ENCODE measurements around the gene TPX2. TPM values are rescaled to one million over a fixed set of nuclear protein-coding genes. Genes with fewer than 3 reads are reported as not detected.

Gene TPX2
- total RNA-seq, 1 donor, result 18.5 TPM

DNA sequence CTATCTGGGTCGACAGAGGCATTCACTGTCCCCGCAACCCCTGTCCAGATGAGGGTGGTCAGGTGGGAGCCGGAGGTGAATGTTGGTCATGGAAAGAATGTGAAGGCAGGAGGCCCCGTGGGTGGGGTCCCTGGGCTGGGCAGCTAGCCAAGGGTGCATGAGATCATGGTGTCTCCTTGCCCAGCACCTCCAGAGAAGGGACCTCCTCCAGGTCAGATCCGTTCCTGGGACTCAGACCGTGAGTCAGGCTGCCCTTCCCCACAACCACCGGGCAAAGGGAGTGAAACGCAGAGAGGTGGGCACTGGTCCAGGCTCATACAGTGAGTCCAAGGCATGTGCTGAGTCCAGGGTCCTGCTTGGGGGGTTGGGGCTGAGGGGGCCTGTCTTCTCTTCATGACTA lies 102.8 kb downstream of the TPX2 start:
- H3K27me3 ChIP-seq (ENCODE audit: insufficient read depth, low read length), result peaks cover 1% of the 10 kb centered on the region
- H3K79me2 ChIP-seq (ENCODE audit: insufficient read depth, low read length), result no peaks in the 10 kb centered on the region
- peaks cover 68% of the 10 kb centered on the region for H3K4me1 ChIP-seq (ENCODE audit: insufficient read depth, low read length)
- H3K4me3 ChIP-seq (ENCODE audit: insufficient read depth, low read length), result peak overlapping the region; percentile 46
- H3K27ac ChIP-seq (ENCODE audit: low read depth, low read length), result peak overlapping the region; percentile 93
- no peaks in the 10 kb centered on the region for H3K36me3 ChIP-seq (ENCODE audit: insufficient read depth, low read length)
- peak overlapping the region; percentile 74 for H3K4me2 ChIP-seq (ENCODE audit: insufficient read depth, low read length)
- no peaks in the 10 kb centered on the region for H3K9me3 ChIP-seq (ENCODE audit: low read depth, low read length)
- no peak overlapping the region for H2AFZ ChIP-seq (ENCODE audit: low read length)
- TF ChIP-seq, protein P1, sequence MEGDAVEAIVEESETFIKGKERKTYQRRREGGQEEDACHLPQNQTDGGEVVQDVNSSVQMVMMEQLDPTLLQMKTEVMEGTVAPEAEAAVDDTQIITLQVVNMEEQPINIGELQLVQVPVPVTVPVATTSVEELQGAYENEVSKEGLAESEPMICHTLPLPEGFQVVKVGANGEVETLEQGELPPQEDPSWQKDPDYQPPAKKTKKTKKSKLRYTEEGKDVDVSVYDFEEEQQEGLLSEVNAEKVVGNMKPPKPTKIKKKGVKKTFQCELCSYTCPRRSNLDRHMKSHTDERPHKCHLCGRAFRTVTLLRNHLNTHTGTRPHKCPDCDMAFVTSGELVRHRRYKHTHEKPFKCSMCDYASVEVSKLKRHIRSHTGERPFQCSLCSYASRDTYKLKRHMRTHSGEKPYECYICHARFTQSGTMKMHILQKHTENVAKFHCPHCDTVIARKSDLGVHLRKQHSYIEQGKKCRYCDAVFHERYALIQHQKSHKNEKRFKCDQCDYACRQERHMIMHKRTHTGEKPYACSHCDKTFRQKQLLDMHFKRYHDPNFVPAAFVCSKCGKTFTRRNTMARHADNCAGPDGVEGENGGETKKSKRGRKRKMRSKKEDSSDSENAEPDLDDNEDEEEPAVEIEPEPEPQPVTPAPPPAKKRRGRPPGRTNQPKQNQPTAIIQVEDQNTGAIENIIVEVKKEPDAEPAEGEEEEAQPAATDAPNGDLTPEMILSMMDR (IDR thresholded peaks at IDR 0.05; ENCODE audit: extremely low read depth, low read depth, low read length), result no peak
- peak; percentile 94 for DNase-seq (ENCODE audit: insufficient read length, low spot score, missing footprints)
- H4K20me1 ChIP-seq (ENCODE audit: insufficient read depth, low read length), result peaks cover 8% of the 10 kb centered on the region

GRCh38 chr20:31842471-31843157 lies 103.5 kb downstream of the TPX2 start:
- H2AFZ ChIP-seq (ENCODE audit: low read length), result no peak overlapping the region
- no peaks in the 10 kb centered on the region for H3K79me2 ChIP-seq (ENCODE audit: insufficient read depth, low read length)
- peak overlapping the region; percentile 74 for H3K4me2 ChIP-seq (ENCODE audit: insufficient read depth, low read length)
- no peaks in the 10 kb centered on the region for H3K9me3 ChIP-seq (ENCODE audit: low read depth, low read length)
- DNase-seq (ENCODE audit: insufficient read length, low spot score, missing footprints), result peak; percentile 97
- peak overlapping the region; percentile 46 for H3K4me3 ChIP-seq (ENCODE audit: insufficient read depth, low read length)
- peak overlapping the region; percentile 93 for H3K27ac ChIP-seq (ENCODE audit: low read depth, low read length)
- TF ChIP-seq, protein P1 (IDR thresholded peaks at IDR 0.05; ENCODE audit: extremely low read depth, low read depth, low read length), result no peak
- H3K27me3 ChIP-seq (ENCODE audit: insufficient read depth, low read length), result peaks cover 7% of the 10 kb centered on the region
- H3K36me3 ChIP-seq (ENCODE audit: insufficient read depth, low read length), result no peaks in the 10 kb centered on the region
- H3K4me1 ChIP-seq (ENCODE audit: insufficient read depth, low read length), result peaks cover 61% of the 10 kb centered on the region
- H4K20me1 ChIP-seq (ENCODE audit: insufficient read depth, low read length), result peaks cover 4% of the 10 kb centered on the region

- H3K79me2 ChIP-seq (ENCODE audit: insufficient read depth, low read length), result no peaks in the 10 kb centered on the region
- peak overlapping the region; percentile 74 for H3K4me2 ChIP-seq (ENCODE audit: insufficient read depth, low read length)
- no peaks in the 10 kb centered on the region for H3K9me3 ChIP-seq (ENCODE audit: low read depth, low read length)
- peaks cover 54% of the 10 kb centered on the region for H3K4me1 ChIP-seq (ENCODE audit: insufficient read depth, low read length)
- no peak overlapping the region for H2AFZ ChIP-seq (ENCODE audit: low read length)
- TF ChIP-seq, protein P1 (IDR thresholded peaks at IDR 0.05; ENCODE audit: extremely low read depth, low read depth, low read length), result no peak
- no peak overlapping the region for H3K4me3 ChIP-seq (ENCODE audit: insufficient read depth, low read length)
- DNase-seq (ENCODE audit: insufficient read length, low spot score, missing footprints), result no peak
- H3K27ac ChIP-seq (ENCODE audit: low read depth, low read length), result peak overlapping the region; percentile 93
- H4K20me1 ChIP-seq (ENCODE audit: insufficient read depth, low read length), result peaks cover 4% of the 10 kb centered on the region
- peaks cover 11% of the 10 kb centered on the region for H3K27me3 ChIP-seq (ENCODE audit: insufficient read depth, low read length)
- H3K36me3 ChIP-seq (ENCODE audit: insufficient read depth, low read length), result no peaks in the 10 kb centered on the region
Measured at GRCh38 chr20:31843288-31843687, 104.2 kb downstream of the TPX2 start.

DNA sequence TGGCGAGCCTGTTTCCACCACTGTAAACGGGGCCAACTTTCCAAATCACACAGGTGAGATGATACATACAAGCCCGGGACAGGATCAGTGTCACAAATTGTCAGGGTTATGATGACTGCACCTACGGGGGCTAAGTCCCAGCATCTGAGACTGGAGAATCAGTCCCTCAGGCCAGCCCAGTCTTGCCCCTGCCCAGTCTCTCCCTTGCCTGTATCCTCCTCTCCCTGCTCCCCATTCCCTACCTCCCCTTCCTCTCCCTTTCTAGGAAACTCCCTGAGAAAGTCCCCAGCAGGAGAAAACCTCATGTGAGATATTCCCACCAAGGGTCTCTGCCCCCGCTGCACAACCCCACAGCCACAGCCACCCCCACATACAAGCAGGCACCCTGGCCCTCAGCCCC lies 104.8 kb downstream of the TPX2 start:
- Histone ChIP-seq H2AFZ (ENCODE audit: low read length) (no peak overlapping the region), H3K4me2 (ENCODE audit: insufficient read depth, low read length) (peak overlapping the region; percentile 74), H3K4me1 (ENCODE audit: insufficient read depth, low read length) (peaks cover 48% of the 10 kb centered on the region), H3K4me3 (ENCODE audit: insufficient read depth, low read length) (no peak overlapping the region), H3K27me3 (ENCODE audit: insufficient read depth, low read length) (peaks cover 13% of the 10 kb centered on the region), H3K36me3 (ENCODE audit: insufficient read depth, low read length) (no peaks in the 10 kb centered on the region), H3K9me3 (ENCODE audit: low read depth, low read length) (no peaks in the 10 kb centered on the region), H3K27ac (ENCODE audit: low read depth, low read length) (no peak overlapping the region), H4K20me1 (ENCODE audit: insufficient read depth, low read length) (peaks cover 4% of the 10 kb centered on the region), H3K79me2 (ENCODE audit: insufficient read depth, low read length) (no peaks in the 10 kb centered on the region)
- TF ChIP-seq, protein P1 (IDR thresholded peaks at IDR 0.05; ENCODE audit: extremely low read depth, low read depth, low read length), result no peak
- DNase-seq (ENCODE audit: insufficient read length, low spot score, missing footprints), result peak; percentile 68
